D341Med (cell line): ENCODE data around the gene GDPD5.

Experiments used
- DNase-seq: peaks from one replicate; pipeline ENCODE4 v3.0.0; 2012; ENCODE audit warnings: low spot score

GDPD5 gene

DNA sequence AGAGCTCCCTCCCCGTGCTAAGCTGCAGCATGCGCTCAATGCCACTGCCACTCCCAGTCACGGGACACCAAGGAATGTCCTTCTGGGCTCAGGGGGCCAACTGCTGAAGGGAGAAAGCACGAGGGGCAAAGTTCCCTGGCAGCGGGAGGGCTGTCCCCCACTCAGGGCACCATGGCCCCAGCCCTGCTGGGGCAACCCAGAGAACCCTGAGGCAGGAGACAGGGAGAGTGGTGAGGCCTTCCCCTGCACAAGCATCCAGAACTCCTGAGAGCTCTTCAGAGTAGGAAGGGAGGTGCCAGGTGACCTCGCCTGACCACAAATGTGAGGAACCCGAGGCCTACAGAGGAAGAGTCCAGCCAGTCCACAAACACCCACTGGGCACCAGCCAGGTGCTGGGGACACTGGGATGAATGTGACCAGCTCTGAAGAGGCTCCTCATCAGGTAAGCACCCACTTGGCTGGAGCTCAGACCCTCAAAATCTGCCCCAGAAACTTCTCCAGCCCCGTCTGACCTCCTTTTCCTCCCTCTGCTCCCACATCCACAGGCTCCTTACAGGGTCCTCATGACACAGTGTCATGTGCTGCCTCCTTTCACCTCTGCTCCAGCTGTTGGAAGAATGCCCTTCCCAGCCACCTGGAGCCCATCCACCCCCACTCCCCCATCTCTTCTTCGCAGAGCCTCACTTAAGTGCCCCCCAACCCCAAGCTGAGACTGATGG, 15.6 kb downstream of the GDPD5 start:
- DNase-seq, result no peak

DNA sequence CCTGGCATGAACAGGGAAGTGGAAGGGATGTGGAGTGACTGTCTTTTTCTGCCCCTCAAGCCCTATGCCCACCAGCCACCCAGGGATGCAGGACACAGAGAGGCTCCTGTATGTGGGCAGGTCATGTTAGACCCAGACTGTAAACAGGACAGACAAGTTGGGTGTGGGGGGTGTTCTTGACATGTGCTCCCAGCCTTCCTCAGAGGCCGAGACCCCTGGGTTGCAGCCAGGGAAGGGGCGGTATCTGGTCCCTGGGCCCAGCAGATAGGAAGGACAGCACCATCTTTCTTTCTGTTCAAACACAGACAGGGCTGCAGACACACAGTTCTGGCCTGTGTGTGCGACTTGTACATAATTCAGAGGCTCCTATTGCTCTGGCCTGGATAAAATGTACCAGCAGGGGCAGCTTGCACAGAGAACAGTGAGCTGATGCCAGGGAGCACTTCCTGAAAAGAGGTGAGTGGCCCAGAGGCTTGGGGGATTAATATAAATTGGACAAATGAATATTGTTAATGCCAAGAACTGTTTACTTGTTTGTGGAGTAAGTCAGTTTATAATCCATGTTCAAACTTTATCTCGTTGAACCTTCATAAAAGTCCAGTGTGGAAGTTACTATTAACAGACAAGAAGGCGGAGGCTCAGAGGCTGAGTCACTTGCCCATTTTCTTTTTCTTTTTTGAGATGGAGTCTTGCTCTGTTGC, 16.6 kb downstream of the GDPD5 start:
- no peak for DNase-seq

DNA sequence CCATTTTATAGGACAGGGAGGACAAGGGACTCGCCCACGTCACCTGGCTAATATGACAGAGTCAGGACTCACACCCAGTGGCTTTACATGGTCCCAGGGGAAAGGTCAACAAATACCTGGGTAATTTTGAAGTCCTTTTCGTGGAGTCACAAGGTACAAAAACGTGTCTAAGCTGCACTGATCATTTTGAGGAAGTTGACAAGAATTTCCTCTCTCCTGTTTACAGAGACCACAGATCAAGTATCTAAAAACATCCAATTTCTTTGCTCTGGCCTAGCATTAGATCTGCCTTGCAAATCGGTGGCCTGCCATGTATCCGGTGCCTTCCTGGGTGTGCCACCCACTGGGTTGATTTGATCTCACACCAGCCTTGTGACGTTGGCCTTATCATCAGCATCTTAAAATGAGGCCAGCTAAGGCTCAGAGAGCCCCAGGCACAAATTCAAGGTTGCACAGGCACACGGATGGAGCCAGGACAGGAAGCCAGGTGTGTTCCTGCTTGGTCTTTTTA, 17.6 kb downstream of the GDPD5 start:
- no peak for DNase-seq

DNA sequence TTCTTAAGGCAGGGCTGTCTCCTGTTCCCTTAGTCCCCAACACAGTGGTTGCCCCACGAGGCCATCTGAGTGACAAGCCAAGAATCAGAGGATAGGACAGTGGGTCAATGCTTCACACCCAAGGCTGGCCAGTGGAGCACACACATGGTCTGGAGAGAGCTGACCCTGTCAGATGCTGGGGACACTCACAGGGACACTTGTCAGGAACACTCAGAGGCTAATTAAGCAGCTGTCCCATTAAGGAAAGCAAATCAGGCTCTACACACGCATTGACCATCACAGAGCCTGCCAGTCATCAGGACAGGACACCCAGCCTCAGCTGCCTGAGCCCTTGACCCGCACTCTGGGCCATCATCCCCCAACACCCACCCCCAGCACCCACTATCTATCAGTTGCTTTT, 18.2 kb downstream of the GDPD5 start:
- no peak for DNase-seq

GRCh38 chr11:75506827-75507226, 18.9 kb downstream of the GDPD5 start:
- DNase-seq, result no peak

- DNase-seq, result peak; percentile 62
Measured at GRCh38 chr11:75505916-75506692, 19.6 kb downstream of the GDPD5 start.

DNA sequence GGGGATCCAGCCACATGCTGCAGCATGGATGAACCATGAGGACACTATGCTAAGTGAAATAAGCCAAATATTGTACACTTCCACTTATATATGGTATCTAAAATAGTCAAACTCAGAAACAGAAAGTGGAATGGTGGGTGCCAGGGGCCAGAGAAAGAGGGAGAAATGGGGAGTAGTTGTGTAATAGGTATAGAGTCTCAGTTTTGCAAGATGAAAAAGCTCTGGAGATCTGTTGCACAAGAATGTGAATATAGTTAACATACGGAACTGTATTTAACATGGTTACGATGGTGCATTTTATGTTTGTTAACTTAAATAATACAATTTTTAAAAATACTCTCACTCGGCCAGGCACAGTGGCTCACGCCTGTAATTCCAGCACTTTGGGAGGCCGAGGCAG, 21.2 kb downstream of the GDPD5 start:
- no peak for DNase-seq

DNA sequence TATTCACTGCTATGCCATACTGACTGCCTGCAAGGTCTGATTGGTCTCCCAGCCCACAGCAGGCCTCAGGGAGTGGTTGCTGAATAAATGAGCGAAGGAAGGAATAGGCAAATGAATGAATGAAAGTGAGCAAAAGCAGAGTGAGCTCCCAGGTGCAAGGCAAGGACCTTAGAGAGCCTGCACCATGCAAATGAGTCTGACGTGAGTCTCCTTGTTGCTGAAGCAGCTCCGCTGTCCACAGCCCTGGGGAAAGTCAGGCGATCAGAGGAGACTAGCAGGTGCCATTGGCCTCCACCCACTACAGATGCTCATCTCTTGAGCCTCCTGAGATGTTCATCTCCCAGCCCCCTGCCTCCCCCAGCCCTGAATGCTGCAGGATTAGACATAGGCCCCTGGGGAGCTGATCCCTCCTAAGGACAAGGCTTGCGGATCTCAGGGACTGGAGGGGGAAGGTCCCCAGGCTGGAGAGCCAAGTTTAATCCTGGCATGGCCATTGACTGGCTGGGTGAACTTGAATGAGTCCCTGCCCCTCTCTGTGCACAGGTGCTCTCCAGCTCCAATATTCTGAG, 22.1 kb downstream of the GDPD5 start:
- peak; percentile 64 for DNase-seq

DNA sequence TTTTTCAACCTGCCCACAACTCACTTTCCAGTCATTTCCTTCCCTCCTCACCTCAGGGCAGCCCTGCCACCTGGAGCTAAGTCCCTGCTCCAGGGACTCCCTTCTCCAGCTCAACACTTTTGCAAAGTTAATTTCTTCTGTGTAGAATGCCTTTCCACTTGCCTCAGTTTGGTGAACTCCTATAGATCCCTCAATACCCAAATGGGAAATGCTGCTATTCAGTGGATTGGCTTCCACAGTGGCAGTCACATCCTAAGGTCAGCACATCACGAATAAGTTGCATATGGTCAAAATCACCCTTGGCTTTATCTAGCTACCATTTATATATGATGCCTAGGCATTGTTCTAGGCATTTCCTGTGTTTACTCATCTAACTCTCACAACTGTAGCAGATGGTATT, 23.6 kb downstream of the GDPD5 start:
- no peak for DNase-seq

GRCh38 chr11:75500742-75501141, 25.0 kb downstream of the GDPD5 start:
- no peak for DNase-seq

GRCh38 chr11:75499423-75500190, 26.1 kb downstream of the GDPD5 start:
- no peak for DNase-seq

GRCh38 chr11:75498556-75499255, 27.0 kb downstream of the GDPD5 start:
- no peak for DNase-seq

DNA sequence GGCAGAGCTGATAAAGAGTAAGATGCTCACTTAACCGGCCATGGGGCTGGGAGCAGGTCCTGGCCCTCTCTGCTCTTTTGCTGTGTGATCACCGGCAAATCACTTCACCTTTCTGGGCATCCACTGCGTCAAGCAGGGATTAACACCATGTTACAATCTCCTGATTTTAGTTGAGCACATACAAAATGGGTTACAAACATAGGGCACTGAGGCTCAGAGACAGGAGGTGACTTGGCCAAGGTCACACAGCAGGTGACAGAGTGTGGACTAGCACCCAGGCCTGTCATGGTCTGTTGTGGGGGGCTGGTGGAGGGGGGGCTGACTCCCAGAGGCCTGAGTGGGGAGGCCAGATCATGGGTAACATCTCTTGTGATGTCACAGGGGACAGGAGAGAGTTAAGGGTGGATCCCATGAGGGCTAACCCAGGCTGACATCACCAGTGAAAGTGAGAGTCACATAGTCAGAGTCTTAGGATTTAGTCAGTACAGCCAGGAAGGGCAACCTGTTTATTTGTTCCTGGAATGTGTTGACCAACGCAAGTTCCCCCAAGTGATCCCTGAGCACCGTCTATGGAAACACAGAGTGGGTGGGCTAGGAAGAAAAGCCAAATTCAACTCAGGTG, 27.8 kb downstream of the GDPD5 start:
- no peak for DNase-seq

GRCh38 chr11:75496305-75496752, 29.4 kb downstream of the GDPD5 start:
- no peak for DNase-seq

- no peak for DNase-seq
Measured at GRCh38 chr11:75495749-75496304, 29.9 kb downstream of the GDPD5 start.

DNA sequence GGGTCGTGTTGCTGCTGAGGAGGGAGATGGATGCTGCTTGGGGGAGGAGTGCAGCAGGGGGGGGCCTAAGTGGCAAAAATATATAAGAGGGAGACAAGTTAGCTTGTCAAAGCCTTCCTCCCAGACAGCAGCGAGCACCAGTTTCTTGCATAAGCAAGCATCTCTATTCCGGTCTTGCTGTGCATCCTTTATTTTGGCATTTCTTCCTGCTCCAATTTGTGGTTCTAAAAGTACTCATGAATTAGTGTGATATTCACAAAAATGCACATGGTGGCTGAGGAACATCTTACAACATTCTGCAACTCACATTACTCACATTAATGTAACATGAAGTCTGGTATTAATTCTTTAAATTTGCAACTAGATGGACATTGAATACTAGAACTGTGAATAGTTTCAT, 32.1 kb downstream of the GDPD5 start:
- no peak for DNase-seq

GRCh38 chr11:75492181-75492820, 33.4 kb downstream of the GDPD5 start:
- no peak for DNase-seq

DNA sequence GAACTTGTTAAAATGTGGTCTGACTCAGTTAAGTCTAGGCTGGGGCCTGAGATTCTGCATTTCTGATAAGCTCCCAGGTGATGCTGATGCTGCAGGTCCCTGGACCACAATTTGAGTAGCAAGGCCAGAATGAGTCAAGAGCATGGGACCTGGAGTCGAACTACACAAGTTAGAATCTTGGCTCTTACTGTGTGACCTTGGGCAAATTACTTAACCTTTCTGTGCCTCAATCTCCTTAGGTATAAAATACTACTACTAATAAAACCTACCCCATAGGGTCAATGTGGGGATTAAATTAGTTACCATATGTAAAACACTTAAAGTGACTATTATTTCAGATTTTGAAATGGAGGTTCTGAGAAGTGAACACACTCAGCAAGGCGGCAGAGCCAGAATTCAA, 34.3 kb downstream of the GDPD5 start:
- no peak for DNase-seq
